Neural cell (in vitro differentiated cells): ENCODE results near the gene MRTFA. TPM values are rescaled to one million over a fixed set of nuclear protein-coding genes. Genes with fewer than 3 reads are reported as not detected.

Experiments used
- H2AFZ ChIP-seq: fragments of 200-600, 300-800 bp; sonication (generic), shearing (Covaris generic); 2 replicates; pipeline ENCODE4 v1.6.0; 2014; ENCODE audit warnings: low read depth, mild to moderate bottlenecking, antibody characterized with exemption, low read length, moderate library complexity
- H3F3A ChIP-seq: fragments of 200-600 bp; shearing (Covaris generic); 2 replicates; pipeline ENCODE4 v1.6.1; 2016; ENCODE audit warnings: mild to moderate bottlenecking, moderate library complexity, mixed read lengths, antibody characterized with exemption, low read length; ENCODE audit not compliant: insufficient read depth, poor library complexity, severe bottlenecking
- H3K27ac ChIP-seq: fragments of 200-600, 300-800 bp; sonication (generic), shearing (Covaris generic); 2 replicates; pipeline ENCODE4 v1.5.1; 2014; ENCODE audit warnings: mild to moderate bottlenecking, low read length, moderate library complexity
- H3K27me3 ChIP-seq: fragments of 300-800, 200-600 bp; sonication (generic), shearing (Covaris generic); 2 replicates; pipeline ENCODE4 v1.6.0; 2014; ENCODE audit warnings: mild to moderate bottlenecking, low read depth, low read length, moderate library complexity; ENCODE audit not compliant: insufficient read depth
- H3K36me3 ChIP-seq: fragments of 300-800, 200-600 bp; sonication (generic), shearing (Covaris generic); 2 replicates; pipeline ENCODE4 v1.5.1; 2014; ENCODE audit warnings: mild to moderate bottlenecking, antibody characterized with exemption, low read length, moderate library complexity; ENCODE audit not compliant: insufficient read depth
- H3K4me2 ChIP-seq: fragments of 300-800, 200-600 bp; sonication (generic), shearing (Covaris generic); 2 replicates; pipeline ENCODE4 v1.6.0; 2014; ENCODE audit warnings: mild to moderate bottlenecking, low read length
- H3K4me3 ChIP-seq: fragments of 300-800, 200-600 bp; sonication (generic), shearing (Covaris generic); 2 replicates; pipeline ENCODE4 v1.5.1; 2014; ENCODE audit warnings: mild to moderate bottlenecking, low read length, moderate library complexity
- H3K79me2 ChIP-seq: fragments of 200-600 bp; shearing (Covaris generic); replicated peaks from 2 replicates; pipeline ENCODE4 v1.6.0; 2014; ENCODE audit warnings: mild to moderate bottlenecking, low read length, moderate library complexity; ENCODE audit not compliant: insufficient read depth
- H3K9ac ChIP-seq: fragments of 300-800, 200-600 bp; sonication (generic), shearing (Covaris generic); 2 replicates; pipeline ENCODE4 v1.6.1; 2016; ENCODE audit warnings: mild to moderate bottlenecking, low read length, mixed read lengths
- H3K9me2 ChIP-seq: fragments of 200-600 bp; shearing (Covaris generic); 2 replicates; pipeline ENCODE4 v1.6.1; 2016; ENCODE audit warnings: mild to moderate bottlenecking, low read length, mixed read lengths; ENCODE audit not compliant: insufficient read depth
- H3K9me3 ChIP-seq: fragments of 200-600, 300-800 bp; sonication (generic), shearing (Covaris generic); 2 replicates; pipeline ENCODE4 v1.6.1; 2016; ENCODE audit warnings: mild to moderate bottlenecking, mixed run types, low read length, moderate library complexity, mixed read lengths
- H4K20me1 ChIP-seq: fragments of 200-600 bp; shearing (Covaris generic); 2 replicates; pipeline ENCODE4 v1.6.1; 2016; ENCODE audit warnings: mild to moderate bottlenecking, mixed run types; ENCODE audit not compliant: insufficient read depth
- CTCF ChIP-seq: fragments of 450-650 bp; IDR thresholded peaks from 2 replicates; pipeline ENCODE4 v1.5.1; 2014; ENCODE audit warnings: antibody characterized with exemption, mild to moderate bottlenecking, moderate library complexity; ENCODE audit not compliant: poor library complexity, severe bottlenecking
- EP300 ChIP-seq: fragments of 450-650 bp; conservative IDR thresholded peaks from 2 replicates; pipeline ENCODE4 v1.6.1; 2014; ENCODE audit warnings: antibody characterized with exemption, mild to moderate bottlenecking, moderate library complexity; ENCODE audit not compliant: poor library complexity, severe bottlenecking
- EZH2 ChIP-seq: fragments of 200-600, 300-800 bp; shearing (Covaris generic), sonication (generic); IDR thresholded peaks from 2 replicates; pipeline ENCODE4 v1.6.1; 2014; ENCODE audit warnings: antibody characterized with exemption, low read length, borderline replicate concordance, mild to moderate bottlenecking; ENCODE audit not compliant: insufficient read depth, poor library complexity, severe bottlenecking
- MXI1 ChIP-seq: fragments of 450-650 bp; conservative IDR thresholded peaks from 2 replicates; pipeline ENCODE4 v1.6.1; 2014; ENCODE audit warnings: antibody characterized with exemption, mild to moderate bottlenecking; ENCODE audit not compliant: poor library complexity, severe bottlenecking
- POLR2AphosphoS5 ChIP-seq: IDR thresholded peaks from 2 replicates; pipeline ENCODE4 v1.6.1; 2012
- RAD21 ChIP-seq: fragments of 450-650 bp; conservative IDR thresholded peaks from 2 replicates; pipeline ENCODE4 v1.6.1; 2014; ENCODE audit warnings: antibody characterized with exemption, mild to moderate bottlenecking, moderate library complexity
- REST ChIP-seq: IDR thresholded peaks from 2 replicates; pipeline ENCODE4 v1.6.1; 2012; ENCODE audit warnings: borderline replicate concordance
- SMC3 ChIP-seq: fragments of 450-650 bp; conservative IDR thresholded peaks from 2 replicates; pipeline ENCODE4 v1.6.1; 2014; ENCODE audit warnings: antibody characterized with exemption, mild to moderate bottlenecking, moderate library complexity; ENCODE audit not compliant: poor library complexity
- TAF1 ChIP-seq: IDR thresholded peaks from 2 replicates; pipeline ENCODE4 v1.6.1; 2012; ENCODE audit warnings: low read depth
- polyA plus RNA-seq: library from polyadenylated mRNA; depleted of rRNA; stranded (reverse); fragments of >200 nt; gene quantifications from 2 replicates; pipeline ENCODE4 v1.2.3, GENCODE V29; 2014

MRTFA gene
- polyA plus RNA-seq, 1 donor from 2014 or later = 19.3 TPM

- H3K4me2 ChIP-seq = no peak overlapping the region
- no peaks in the 10 kb centered on the region for H4K20me1 ChIP-seq
- no peak overlapping the region for H3K27ac ChIP-seq
- no peaks in the 10 kb centered on the region for H3K9me3 ChIP-seq
- no peaks in the 10 kb centered on the region for H3F3A ChIP-seq
- no peaks in the 10 kb centered on the region for H3K27me3 ChIP-seq
- no peak overlapping the region for H2AFZ ChIP-seq
- H3K36me3 ChIP-seq = no peaks in the 10 kb centered on the region
- H3K79me2 ChIP-seq = no peaks in the 10 kb centered on the region
- no peak overlapping the region for H3K9ac ChIP-seq
- no peak overlapping the region for H3K4me3 ChIP-seq
- H3K9me2 ChIP-seq = no peaks in the 10 kb centered on the region
- TF ChIP-seq SMC3 (no peak), REST (no peak), POLR2AphosphoS5 (no peak), MXI1 (no peak), EP300 (no peak), TAF1 (no peak), CTCF (no peak), EZH2 (no peak), RAD21 (no peak)
Measured at GRCh38 chr22:40472051-40472450, 164.5 kb downstream of the MRTFA start.

- H4K20me1 ChIP-seq = no peaks in the 10 kb centered on the region
- no peak overlapping the region for H3K4me2 ChIP-seq
- no peak overlapping the region for H3K27ac ChIP-seq
- no peaks in the 10 kb centered on the region for H3K9me2 ChIP-seq
- TF ChIP-seq TAF1 (no peak), RAD21 (no peak), CTCF (no peak), EZH2 (no peak), SMC3 (no peak), EP300 (no peak), MXI1 (no peak), POLR2AphosphoS5 (no peak)
- H3F3A ChIP-seq = no peaks in the 10 kb centered on the region
- H3K79me2 ChIP-seq = no peaks in the 10 kb centered on the region
- no peaks in the 10 kb centered on the region for H3K36me3 ChIP-seq
- H2AFZ ChIP-seq = no peak overlapping the region
- H3K9ac ChIP-seq = no peak overlapping the region
- no peaks in the 10 kb centered on the region for H3K27me3 ChIP-seq
- H3K9me3 ChIP-seq = no peaks in the 10 kb centered on the region
- no peak overlapping the region for H3K4me3 ChIP-seq
Measured at GRCh38 chr22:40469181-40469580, 167.3 kb downstream of the MRTFA start.
